Stimulated activated CD8-positive, alpha-beta memory T cell treated with anti-CD3 and anti-CD28 coated beads, Interleukin-15, amount 100 ng/mL, for 1 hour (primary cell): ENCODE results near the gene GPR156.

Source experiments
- DNase-seq: peaks from one replicate; pipeline ENCODE4 v3.0.0-alpha.2; 2020; ENCODE audit warnings: low read depth

Gene GPR156

DNA sequence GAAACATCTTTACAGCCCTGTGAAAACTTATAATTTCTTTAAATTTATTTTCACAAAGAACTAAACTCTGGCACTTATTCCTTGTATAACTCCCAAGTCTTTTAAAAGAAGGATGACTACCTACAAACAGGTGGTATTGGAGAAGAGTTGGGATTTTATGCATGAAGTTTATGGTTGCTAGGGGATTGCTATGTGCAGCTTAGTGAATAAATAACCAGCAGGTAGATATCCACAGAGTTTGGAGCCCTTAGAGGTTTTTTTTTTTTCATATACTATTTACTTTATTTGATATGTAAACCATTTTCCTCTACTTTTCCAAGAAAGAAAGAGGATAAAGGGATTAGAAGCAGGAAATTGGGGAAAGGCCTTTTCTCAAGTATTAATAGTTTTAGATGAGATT is 91.5 kb downstream of the GPR156 start:
- no peak for DNase-seq

DNA sequence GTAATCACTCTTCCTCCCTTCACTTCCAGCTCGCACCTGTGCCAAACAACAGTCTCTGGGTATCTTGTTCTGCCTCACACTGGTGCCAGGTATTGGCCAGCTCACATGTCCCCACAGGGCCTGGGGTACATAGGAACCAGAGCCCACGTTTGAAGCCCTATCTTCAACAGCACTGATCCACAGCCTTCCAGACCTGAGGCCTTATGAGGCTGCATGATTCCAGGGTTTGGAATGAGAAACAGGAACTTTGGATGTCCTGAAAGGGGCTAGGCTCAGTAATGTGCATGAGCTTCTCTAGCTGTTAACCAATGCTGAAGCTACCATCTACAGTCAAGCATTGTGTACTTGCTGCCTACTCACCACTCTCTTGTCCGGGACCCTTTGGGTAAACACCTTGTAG is 92.4 kb downstream of the GPR156 start:
- no peak for DNase-seq

DNA sequence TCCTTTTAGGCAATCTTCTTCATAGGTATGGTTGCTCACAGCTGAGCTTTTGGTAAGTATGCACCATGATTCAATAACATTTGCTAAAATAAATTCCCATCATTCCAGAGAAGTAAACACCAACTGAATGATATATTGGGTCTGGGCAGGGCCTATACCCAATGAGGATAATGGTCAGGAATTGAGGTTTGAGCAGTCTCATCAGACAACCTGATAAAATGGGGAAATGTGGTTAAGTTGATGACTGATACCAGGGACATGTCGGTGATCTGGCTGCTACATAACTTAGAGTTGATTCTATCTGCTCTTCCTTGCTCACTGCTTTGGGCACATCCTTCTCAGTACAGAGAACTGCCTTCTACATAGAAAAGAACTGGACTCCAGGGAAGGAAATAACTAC is 92.9 kb downstream of the GPR156 start:
- no peak for DNase-seq

DNA sequence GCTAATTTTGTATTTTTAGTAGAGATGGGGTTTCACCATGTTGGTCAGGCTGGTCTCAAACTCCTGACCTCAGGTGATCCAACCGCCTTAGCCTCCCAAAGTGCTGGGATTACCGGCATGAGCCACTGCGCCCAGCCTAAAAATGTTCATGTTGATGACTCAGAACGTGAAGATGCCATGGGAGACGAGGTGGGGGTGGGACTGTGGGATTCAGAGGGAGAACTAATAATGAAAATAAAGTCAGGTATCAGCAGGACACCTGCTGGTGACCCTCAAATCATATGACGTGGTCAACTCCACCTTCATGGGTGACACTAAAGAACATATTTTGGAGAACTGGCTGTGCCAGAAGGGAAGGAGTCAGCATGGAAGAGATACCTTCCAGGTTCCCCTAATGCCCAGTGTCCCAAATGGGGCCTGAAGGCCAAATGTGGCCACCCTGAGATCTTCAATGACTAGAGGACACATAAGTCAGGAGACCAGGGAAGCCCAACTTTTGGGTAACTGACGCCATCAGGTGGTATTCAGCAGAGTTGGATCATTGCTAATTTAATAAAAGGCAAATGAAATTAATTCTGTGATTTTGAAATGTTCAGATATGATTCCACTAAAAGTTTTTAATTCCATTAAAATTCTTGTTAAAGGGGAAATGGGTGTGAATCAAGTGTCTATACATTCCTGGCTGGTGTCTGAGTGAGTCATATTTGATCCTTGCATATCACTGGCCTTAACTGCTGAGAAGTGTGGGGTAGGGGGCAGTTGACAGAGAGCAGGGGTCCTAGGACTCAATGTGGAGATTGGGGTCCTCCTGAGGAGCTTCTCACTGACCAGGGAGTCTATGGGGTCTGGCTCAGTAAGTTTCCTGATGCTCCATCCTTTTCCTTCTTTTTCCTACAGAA is 102.2 kb downstream of the GPR156 start:
- DNase-seq: no peak

DNA sequence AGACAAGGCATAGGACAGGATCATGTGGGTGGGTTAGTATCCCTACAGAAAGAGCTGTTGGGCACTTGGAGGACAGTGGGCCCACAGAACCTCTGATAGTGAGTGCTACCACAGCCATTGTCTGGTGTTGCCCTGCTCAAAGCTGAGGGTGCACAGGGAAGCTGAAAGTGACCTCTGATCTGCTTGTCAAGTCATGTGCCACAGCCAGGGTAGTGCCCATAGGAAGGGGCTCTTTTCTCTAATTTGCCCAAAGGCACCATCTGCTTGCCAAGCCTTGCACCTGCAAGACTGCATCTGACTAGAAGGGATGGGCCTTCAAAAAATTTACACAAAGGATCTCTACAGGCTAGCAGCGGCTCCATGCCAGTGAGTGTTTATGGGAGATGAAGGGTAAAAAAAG is 103.4 kb downstream of the GPR156 start:
- DNase-seq: no peak

DNA sequence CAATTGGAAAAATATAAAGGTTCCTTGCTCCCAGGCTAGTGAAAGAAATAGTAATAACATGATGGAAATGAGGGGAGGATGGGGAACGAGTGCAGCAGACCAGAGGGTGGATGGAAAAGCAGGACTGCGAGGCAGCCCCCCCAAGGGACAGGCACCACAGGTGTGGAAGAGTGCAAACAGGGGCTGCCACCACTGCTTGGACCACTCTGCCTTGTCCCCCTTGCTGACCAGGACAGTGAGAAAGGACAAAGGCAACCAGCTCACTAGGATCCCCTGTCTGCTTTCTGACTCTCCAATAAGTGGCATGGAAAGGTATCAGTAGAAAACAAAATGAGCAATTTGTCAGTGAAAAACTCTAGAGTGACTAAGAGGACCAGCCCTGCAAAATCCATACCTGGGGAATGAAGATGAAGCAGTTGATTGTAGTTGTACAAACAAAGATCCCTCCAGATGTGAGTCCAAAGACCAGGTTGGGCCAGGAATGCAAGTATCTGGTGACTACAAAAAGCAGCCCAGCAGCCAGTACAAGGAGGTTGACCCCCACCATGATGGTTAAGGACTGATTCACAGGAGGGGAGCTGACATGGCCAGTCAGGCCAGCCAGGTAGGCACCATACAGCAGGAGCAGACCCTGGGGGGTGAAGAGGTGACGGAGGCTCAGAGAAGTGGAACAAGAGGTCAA is 104.2 kb downstream of the GPR156 start:
- DNase-seq: no peak

DNA sequence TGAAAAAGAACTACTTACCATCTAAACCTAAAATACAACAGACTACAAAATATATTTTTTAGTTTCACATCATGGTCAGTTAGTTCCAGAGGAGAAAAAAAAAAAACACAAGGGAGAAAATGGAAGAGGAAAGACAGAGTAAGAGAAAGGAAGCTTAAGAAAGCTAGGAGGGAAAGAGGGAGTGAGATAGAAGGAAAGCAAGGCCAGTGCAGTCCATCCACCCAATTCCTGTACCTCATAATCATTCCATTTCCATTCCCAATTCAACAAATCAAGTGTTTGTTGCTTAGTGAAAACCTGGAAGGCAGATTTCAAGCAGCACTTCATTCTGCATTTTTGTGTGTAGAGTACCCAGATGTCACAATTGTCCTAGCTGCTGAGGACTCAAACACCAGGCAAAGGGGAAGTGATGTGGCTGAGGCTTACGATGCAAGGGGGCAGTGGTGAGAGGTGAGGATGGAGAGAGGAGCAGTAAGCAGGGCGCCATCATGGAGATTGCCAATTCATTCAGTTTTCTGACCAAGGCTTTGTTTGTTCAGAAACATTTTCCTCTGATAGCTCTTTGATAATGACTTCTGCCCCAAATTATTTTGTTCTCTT is 107.2 kb downstream of the GPR156 start:
- no peak for DNase-seq

DNA sequence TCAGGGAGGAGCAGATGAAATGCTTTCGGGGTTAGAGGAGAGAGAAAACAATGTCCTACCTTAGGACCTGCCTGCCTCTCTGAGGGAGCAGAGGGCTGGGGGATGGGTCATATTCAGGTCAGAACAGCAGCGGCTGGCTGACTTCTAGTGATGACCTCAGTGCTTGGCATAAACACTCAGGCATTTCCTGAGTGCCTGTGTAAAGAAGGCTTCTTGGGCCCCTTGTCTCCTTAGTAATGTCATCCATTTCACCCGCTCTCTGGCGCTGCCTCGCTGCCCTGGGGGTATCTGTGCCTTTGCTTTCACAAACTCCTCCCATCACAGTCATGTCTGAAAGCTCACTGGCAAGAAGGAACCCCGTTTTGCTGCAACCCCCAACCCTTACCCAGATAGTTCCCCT is 107.9 kb downstream of the GPR156 start:
- no peak for DNase-seq

DNA sequence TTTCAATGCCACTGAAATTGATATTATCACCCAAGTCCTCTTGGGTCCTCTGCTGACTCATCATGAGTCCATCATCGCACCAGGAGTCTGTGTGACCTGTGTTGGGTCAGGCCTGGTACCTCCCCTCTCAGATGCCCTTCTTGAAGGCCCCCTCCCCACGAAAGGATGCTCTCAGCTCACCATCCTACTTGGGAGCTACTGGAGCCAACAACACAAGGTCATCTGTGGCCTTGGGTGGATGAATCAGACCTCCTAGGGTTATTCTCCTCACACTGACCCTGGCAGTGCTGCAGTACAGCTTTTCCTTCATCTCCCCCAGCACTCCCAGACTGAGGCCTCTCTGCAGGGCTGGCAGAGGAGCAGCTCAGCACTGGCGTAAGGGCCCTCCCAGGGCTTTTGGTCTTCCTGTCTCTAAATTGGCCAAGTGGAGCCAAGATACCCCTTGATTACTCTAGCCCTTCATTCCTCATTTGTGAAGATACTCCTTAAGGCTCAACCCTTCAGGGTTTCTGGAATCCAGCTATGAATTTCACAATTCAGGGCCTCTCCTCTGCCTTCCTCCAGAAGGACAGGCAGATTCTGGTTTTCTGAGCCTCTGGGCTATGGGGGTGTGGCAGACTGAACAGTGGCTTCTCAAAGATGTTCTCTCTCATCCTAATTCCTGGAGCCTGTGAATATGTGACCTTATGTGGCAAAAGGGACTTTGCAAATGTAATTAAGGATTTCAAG is 110.0 kb downstream of the GPR156 start:
- DNase-seq: no peak

DNA sequence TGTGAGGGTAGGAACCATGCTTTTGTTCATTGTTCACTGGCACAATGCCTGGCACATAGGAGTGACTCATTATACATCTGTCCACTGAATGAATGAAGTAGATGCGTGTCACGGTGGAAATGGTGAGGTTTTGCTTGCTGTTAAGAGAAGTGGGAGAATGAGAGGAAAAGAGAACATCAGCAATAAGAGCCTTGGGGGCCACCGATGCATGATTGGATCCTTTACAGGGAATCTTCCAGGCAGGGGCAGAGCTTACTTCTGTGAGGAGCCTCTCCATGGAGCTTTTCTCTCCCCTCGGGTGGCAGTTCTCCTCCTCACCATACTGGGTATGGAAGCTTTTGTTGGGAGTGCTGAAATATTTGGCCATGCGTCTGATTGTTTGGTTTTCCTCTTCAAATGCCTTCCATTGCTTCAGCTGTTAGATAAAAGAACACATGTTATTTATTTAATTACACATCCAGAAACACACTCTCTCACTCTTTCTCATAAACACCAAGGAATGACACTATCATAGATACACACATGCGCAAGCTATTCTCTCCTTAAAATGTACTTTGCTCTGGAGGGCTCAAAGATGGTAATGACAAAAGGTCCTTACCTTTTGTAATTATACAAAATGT is 111.9 kb downstream of the GPR156 start:
- DNase-seq: no peak

DNA sequence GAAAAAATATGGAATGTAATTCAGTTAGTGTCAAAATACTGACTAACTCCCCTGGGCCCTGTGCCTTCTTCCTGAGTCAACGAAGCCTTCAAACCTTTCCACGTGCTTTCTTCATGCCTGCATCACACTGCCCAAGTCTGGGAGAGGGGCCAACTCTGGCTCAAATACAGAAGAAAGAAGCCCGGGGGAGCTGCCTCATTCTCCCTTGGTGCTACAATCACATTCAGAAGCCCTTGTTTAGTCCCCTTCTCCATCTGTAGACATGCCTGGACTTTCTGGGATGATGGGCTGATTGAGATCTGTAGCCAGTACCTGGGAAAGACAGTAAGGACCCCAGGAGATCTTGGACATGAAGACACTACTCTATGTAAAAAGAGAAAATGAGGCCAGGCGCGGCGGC is 113.0 kb downstream of the GPR156 start:
- DNase-seq: no peak

DNA sequence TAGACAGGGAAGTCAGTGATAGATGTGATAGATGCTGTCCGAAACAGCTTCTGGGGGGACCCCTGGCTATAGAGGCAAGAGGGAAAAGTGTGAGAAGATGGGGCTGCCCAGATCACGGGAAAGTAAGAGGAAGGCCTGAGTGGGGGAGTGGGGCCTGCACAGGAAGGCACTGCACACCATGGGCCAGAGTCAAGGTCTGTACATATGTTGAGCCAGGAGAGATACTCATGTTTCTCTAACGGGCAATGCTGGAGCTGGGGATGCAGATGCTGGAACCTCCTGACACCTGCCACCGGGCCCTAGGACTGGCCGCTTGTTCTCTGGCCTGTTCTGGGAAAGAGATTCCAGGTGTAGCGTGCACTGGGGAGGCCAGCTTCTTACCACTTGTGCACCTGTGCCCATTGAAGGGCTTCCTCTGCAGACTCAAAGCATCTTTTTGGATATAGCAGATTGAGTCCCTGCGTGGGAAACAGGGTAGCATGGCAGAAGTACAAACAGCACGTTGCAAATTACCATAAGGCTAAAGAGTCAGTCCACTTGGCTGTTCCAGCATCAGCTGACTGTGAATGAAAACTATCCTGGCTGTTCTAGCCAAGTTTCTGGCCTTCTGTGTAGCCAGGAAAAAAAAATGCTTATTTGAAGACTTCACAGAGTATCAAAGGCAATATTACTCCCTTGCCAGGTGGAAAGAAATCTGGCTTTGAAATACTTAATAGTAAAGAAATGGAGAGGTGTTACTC is 113.7 kb downstream of the GPR156 start:
- DNase-seq: no peak

DNA sequence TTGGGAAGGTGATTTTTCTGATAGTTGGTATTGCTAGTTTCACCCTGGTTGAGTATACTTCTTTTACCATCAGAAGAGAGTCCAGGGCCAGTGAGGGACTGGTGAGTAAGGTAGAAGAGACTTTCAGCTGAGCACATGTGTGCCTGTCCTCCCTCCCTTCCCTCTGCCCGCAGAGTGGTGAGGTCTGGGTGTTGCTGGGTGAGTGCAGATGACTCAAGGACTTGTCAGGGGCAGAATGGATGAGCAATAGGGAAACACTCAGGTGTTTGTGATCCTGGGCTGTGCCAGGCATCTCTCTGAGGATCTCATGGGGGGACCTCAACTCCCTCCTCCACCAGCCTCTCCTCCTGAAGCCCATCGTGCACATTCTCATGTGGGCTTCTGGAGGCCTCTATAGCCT is 114.8 kb downstream of the GPR156 start:
- DNase-seq: no peak

DNA sequence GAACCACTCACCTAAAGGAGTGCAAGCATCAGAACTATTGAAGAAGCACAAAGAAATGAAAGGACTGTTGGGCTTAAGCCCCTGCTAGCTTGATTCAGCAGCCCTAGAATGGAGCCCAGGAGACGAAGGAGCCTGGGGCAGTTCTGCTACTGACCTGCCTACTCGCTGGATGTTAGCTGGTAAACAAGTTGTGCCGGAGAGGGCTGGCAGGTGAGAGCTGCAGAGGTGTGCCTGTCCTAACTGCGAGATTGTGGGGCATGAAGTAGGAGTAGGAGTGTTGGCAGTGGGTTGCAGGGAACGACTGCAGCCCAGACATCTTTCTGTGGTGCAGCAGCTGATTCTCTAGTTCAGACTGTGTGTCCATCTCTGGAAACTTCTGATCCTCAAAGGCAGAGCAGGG is 115.6 kb downstream of the GPR156 start:
- DNase-seq: no peak

DNA sequence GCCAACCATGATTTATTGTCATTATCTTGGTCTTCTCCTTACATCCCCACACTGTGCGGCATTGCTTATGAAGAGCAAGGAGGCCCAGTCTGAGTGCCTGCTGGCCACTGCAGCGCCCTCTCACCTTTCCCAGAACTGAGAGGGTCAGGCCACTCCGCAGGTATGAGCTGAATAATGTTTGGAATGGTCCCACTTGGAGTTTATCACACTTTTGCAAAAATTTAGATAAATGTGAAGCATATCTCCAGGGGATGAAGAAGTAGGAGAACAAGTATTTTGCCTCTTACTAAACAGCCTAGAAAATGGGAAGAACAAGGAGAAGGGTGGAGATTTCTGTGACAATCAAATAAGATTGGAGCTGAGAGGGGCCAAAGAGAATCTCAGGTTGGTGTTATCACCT is 116.4 kb downstream of the GPR156 start:
- no peak for DNase-seq

DNA sequence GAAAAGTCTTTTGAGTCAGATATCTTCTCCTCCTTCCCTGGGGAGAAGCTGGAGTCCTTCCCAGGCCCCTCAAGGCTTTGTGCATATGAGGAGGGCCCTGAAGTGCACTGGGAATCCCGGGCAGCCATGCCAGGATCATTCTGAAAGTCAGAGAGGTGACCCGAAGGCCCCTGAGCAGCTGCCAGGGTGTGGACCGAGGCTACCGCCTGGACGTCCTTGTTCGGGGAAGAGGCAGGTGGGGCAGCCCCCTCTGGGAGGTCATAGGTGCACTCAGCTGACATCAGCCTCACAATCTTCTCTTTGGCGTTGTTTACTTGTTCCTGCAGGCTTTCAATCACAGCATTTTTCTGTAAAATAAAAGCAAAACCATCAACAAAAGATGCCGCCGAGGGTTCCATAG is 117.0 kb downstream of the GPR156 start:
- DNase-seq: no peak

DNA sequence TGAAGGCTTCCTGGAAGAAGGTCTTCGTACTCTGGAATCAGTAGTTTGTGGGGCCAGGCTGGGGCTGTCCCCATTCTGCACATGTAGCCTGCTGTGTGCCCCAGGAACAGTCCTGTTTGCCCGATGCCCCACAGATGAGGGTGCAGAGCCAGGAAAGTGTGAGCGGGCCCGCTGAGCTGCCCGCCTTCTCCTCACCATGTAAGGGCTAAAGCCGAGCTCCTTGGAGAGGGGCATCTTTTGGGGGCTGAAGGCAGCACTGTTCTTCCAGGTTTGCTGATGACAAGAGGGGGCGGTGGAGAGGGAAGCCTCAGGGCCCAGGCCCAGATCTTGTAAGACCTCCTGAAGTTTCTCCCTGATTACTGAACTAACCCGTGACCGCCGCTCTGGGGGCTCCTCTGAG is 117.5 kb downstream of the GPR156 start:
- no peak for DNase-seq

DNA sequence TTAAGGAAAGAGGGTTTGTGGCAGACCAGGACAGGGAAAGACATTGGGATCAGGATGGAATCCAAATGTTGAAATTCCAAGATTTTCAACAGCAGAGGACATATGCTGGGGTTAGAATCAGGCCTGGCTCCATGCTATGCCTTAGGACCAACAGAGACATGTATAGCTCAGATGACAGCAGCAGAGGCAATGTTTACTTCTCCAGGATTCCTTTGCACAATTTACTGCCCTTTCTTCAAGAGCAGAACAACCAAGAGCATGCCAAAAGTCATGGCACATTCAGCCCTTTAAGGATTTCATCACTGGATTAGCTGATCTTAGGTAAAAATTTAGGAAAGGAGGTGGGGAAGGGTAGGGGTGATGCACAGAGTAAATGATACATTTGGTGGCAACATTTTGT is 121.2 kb downstream of the GPR156 start:
- DNase-seq: no peak

DNA sequence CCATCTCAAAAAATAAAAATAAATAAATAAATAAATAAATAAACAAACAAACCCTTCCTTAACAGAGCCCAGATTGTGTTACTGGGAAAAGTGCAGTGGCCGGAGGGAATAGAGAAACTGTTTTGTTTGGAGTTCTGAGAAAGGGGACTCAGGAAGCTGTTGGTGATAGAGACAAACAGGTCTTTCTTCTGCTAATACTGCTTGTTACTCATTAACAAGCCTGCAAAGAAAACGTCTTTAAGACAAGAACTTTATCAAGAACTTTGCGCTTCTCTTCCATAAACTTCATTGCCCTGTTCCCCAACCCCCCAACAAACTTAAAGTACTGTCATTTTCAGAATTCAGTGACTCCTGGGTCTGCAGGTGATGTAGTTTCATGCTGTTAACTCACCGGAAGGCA is 122.0 kb downstream of the GPR156 start:
- DNase-seq: no peak

DNA sequence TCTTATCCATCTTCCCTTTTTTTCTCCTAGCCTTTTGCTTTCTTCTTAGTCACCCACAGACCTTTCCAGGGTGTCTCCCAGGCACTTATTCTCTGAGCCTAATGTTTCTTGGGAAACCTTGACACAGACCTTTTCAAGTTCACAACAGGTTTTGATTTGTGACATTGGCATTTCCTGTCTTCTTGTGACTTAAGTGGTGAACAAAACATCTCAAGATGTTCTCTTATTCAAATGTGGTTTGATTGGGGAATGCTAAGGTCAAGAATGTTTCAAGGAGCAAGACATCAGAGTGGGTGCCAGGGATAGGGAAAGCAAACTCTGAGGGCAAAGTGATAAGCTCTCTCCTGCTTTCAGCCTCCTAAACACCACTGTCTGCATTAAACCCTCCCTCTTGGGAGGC is 122.6 kb downstream of the GPR156 start:
- DNase-seq: no peak

DNA sequence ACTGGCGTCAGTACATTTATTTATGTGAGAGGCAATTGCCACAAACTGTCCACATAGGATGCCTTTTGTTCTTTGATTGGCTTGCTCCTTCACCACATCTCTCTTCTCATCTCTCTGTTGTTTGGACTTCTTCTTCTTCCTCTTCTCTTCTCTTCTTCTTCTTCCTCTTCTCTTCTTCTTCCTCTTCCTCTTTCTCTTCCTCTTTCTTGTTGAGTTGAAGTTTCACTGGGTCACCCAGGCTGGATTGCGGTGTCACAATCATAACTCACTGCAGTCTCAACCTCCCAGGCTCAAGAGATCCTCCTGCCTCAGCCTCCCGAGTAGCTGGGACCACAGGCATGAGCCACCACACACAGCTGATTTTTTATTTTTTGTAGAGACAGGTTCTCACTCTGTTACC is 123.1 kb downstream of the GPR156 start:
- DNase-seq: no peak
